GM12891 (cell line): ENCODE measurements around the gene KLHL3.

Experiments
- POLR2A ChIP-seq: IDR thresholded peaks from 2 replicates; pipeline ENCODE4 v1.6.1; 2011; ENCODE audit warnings: low read depth, low read length, control low read depth
- POLR2AphosphoS5 ChIP-seq: IDR thresholded peaks from 2 replicates; pipeline ENCODE4 v1.6.1; 2011; ENCODE audit warnings: low read depth, low read length, control low read depth
- POU2F2 ChIP-seq: IDR thresholded peaks from 2 replicates; pipeline ENCODE4 v1.6.1; 2011; ENCODE audit warnings: low read depth, mild to moderate bottlenecking, control low read depth, low read length, moderate library complexity
- SPI1 ChIP-seq: IDR thresholded peaks from 2 replicates; pipeline ENCODE4 v1.6.1; 2011; ENCODE audit warnings: low read depth, low read length, control low read depth
- TAF1 ChIP-seq: IDR thresholded peaks from 2 replicates; pipeline ENCODE4 v1.6.1; 2011; ENCODE audit warnings: low read depth, low read length, control low read depth

GRCh38 chr5:137758715-137759306 is 22.9 kb upstream of the KLHL3 start:
- TF ChIP-seq POLR2AphosphoS5, result no peak
- TF ChIP-seq SPI1, result peak; percentile 93
- no peak for TF ChIP-seq POLR2A
- no peak for TF ChIP-seq TAF1
- TF ChIP-seq POU2F2, result no peak
